Suprapubic skin (tissue), 4 donors: ENCODE data around the gene CACNA1I.

Experiments
- EP300 ChIP-seq: sonication (generic); formaldehyde crosslinking; IDR thresholded peaks from one replicate; pipeline ENCODE4 v1.6.1; 2017; ENCODE audit warnings: antibody characterized with exemption
- POLR2A ChIP-seq, 2 donors: fragments of 450-650 bp; IDR thresholded peaks; one replicate each; pipeline ENCODE4 v1.6.1; 2017; ENCODE audit warnings: antibody characterized with exemption in 2 of 2, mild to moderate bottlenecking in 2 of 2, moderate library complexity in 2 of 2
- POLR2AphosphoS5 ChIP-seq, 3 donors: sonication (generic); formaldehyde crosslinking; IDR thresholded peaks; one replicate each; pipeline ENCODE4 v1.6.1; 2017; ENCODE audit warnings: antibody characterized with exemption in 3 of 3
- TF ChIP-seq, protein P1 (sequence below), 2 donors: fragments of 200-600 bp in 1 of 2; fragments of 450-650 bp in 1 of 2; sonication (generic) in 1 of 2; IDR thresholded peaks; one replicate each; pipeline ENCODE4 v1.5.1; 2016 to 2019; ENCODE audit warnings: antibody characterized with exemption in 2 of 2, mild to moderate bottlenecking in 1 of 2, moderate library complexity in 1 of 2

GRCh38 chr22:39630721-39631120 lies 60.2 kb downstream of the CACNA1I start:
- TF ChIP-seq, protein P1, sequence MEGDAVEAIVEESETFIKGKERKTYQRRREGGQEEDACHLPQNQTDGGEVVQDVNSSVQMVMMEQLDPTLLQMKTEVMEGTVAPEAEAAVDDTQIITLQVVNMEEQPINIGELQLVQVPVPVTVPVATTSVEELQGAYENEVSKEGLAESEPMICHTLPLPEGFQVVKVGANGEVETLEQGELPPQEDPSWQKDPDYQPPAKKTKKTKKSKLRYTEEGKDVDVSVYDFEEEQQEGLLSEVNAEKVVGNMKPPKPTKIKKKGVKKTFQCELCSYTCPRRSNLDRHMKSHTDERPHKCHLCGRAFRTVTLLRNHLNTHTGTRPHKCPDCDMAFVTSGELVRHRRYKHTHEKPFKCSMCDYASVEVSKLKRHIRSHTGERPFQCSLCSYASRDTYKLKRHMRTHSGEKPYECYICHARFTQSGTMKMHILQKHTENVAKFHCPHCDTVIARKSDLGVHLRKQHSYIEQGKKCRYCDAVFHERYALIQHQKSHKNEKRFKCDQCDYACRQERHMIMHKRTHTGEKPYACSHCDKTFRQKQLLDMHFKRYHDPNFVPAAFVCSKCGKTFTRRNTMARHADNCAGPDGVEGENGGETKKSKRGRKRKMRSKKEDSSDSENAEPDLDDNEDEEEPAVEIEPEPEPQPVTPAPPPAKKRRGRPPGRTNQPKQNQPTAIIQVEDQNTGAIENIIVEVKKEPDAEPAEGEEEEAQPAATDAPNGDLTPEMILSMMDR (IDR thresholded peaks at IDR 0.05), result no peak
- TF ChIP-seq POLR2A (IDR thresholded peaks at IDR 0.05) (no peak), EP300 (no peak), POLR2AphosphoS5 (IDR thresholded peaks at IDR 0.05) (no peak)
